NOMO-1 treated with DMSO at 0.1 percent for 48 hours (cell line): ENCODE measurements around the gene CCDC40.
"Not testable (repeated sequence)": the region's sequence is repeated elsewhere in the genome, so short reads cannot be mapped to it uniquely, and the experiment has no call there.

Experiments
- DNase-seq: peaks from one replicate; lab custom pipeline; 2025; ENCODE audit not compliant: unreplicated experiment; lab: John Stamatoyannopoulos, UW

Gene CCDC40

DNA sequence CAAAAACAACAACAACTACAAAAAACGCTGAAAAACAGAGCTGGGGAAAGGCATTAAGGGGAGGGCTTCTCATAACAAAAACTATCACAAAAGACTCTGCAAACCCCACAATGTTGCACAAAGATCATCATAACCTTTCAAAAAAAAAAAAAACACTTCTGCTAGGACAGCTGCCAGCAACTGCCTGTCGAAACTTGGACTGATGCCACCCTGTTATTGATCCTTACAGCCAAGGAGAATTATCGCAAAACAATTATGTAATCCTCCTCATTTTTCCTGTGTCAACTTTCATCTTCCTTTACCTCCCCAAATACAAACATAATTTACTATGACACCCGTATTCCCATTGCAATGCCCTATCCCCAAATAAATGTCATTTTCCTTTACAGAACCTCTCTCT lies 9.3 kb downstream of the CCDC40 start:
- no peak for DNase-seq

GRCh38 chr17:80046709-80047108 lies 10.3 kb downstream of the CCDC40 start:
- not testable (repeated sequence) for DNase-seq

DNA sequence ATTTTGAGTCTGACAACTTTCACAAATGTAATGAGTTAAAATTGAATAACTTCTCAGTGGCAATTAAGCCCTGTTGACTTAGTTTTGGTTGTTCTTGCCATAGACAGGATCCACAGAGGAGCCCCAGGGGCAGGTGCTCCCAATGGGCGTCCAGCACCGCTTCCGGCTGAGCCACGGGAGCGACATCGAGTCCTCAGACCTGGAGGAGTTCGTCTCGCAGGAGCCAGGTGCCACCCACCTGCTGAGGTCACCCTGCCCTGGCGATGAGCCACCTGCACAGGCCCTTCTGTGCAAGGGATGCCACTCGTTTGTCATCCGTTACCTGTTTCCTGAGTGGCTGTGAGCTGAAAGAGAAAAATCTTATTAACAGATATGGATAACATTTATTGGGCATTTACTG lies 10.7 kb downstream of the CCDC40 start:
- DNase-seq, result no peak

DNA sequence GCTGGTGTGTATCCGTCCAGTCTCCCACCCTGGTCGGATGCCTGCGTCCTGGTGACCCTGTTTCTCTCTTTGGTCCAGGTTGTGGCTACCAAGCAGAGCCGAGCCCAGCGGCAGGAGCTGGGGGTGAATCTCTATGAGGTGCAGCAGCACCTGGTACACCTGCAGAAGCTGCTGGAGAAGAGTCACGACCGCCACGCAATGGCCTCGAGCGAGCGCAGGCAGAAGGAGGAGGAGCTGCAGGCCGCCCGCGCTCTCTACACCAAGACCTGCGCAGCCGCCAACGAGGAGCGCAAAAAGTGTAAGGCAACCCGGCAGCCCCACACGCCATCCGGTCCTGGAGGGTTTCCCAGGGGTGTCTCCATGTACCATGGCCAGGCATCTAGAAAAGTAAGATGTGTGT lies 13.5 kb downstream of the CCDC40 start:
- DNase-seq, result no peak

DNA sequence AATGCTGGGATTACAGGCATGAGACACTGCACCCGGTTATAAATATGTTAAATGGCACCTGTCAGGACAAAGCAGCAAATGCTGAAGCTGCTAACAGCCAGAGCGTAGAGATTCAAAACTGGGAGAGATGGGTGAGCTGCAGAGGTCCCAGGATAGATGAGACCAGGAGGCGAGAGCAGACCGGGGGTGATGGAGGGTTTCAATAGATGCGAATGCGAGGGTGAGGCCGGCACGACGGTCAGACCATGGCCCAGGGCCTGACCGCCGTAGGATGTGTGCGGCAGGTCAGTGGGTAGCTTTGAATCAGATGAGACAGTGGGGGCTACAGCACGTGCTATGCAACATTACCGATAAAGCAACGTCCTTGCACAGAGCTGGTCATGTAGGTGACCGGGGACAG lies 14.3 kb downstream of the CCDC40 start:
- DNase-seq, result no peak

DNA sequence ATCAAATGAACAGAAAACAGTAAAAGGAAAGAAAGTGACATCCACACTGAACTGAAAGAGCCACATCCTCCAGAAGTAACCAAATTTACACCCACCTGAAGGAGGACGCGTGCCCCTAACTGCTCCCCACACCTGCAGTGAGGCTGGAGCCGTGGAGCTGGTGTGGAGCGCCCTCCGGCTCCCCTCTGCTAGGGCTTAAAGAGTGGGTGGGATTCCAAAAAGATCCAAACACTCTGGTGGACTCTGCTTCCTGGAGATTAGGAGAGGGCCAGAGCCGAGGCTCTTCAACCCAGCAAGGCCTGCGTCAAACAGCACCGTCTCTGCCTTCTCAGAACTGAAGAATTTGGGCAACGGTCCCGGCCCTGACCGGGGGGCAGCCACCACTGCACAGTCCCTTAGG lies 15.2 kb downstream of the CCDC40 start:
- DNase-seq, result no peak

DNA sequence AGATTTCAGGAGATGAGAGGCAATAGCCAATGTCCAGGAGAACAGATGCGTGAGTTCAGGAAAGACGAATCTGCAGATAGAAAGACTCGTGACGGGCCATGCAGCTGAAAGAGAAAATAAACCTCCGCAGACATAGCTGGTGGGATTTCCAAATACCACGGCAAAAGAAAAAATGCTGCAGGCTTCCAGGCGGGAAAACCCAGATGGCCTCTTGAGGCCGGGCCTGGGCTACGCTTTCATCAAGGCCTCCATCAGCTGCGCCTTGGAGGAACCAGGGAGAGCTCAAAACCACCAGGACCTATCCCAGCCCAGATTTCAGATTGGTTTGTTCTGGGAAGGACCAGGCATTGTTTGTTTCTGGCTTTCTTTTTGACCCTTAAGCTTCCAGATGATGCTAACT lies 16.7 kb downstream of the CCDC40 start:
- no peak for DNase-seq

DNA sequence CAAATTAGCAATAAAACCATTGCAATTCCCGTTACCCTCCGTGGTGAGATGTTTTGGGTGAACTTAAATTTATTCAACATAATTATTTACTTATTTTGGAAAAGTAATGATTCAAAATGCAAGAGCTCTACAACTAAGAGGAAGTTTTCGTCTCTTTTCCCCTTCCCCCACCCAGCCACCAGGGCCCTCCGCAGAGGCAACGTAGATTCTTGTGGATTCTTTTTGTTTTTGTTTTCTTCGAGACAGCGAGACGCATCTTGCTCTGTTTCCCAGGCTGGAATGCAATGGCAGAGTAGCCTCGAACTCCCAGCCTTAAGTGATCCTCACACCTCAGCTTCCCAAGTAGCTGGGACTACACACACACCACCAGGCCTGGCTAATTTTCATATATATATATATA lies 19.2 kb downstream of the CCDC40 start:
- no peak for DNase-seq

GRCh38 chr17:80058311-80058955 lies 22.0 kb downstream of the CCDC40 start:
- no peak for DNase-seq

- no peak for DNase-seq
These were observed 24.2 kb downstream of the CCDC40 start for GRCh38 chr17:80060644-80061043.

GRCh38 chr17:80061421-80061820 lies 25.0 kb downstream of the CCDC40 start:
- DNase-seq, result no peak

DNA sequence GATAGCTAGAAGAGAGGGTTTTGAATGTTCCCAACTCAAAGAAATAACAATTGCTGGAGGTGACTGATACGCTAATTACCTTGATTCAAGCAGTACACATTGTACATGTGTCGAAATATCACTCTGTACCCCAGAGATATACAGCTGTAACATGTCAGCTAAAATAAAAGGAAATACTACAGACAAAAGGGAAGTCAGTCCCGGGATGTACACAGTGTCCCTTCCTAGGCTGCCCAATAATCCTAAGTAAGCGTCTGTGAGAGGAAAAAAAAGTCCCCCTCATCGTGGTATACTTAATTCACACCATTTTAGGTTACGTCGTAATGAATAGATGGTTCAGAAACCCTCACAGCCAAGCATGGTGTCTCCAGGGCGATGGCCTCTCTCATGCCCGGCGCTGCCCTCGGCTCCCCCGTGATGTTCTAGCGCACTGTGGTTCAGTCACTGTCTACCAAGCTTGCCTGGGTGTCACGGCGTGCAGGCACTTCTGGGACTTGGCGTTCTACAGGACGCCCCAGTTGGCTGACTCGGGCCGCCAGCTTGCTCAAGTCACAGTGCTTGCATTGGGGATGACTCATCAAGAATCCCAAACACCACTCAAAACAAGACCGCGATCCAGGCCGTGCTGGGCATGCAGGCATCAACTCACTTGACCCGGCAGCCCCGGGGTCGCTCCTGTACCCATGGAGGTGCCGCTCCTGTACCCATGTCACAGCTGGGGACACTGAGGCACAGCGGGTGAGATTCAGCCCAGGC lies 27.6 kb downstream of the CCDC40 start:
- peak; percentile 34 for DNase-seq

GRCh38 chr17:80064696-80065095 lies 28.3 kb downstream of the CCDC40 start:
- no peak for DNase-seq

GRCh38 chr17:80065478-80066170 lies 29.2 kb downstream of the CCDC40 start:
- DNase-seq, result no peak

- no peak for DNase-seq
These were observed 31.0 kb downstream of the CCDC40 start for GRCh38 chr17:80067393-80067986.

GRCh38 chr17:80068301-80069222 lies 32.1 kb downstream of the CCDC40 start:
- DNase-seq, result no peak

- DNase-seq, result no peak
These were observed 34.1 kb downstream of the CCDC40 start for GRCh38 chr17:80070375-80071115.

DNA sequence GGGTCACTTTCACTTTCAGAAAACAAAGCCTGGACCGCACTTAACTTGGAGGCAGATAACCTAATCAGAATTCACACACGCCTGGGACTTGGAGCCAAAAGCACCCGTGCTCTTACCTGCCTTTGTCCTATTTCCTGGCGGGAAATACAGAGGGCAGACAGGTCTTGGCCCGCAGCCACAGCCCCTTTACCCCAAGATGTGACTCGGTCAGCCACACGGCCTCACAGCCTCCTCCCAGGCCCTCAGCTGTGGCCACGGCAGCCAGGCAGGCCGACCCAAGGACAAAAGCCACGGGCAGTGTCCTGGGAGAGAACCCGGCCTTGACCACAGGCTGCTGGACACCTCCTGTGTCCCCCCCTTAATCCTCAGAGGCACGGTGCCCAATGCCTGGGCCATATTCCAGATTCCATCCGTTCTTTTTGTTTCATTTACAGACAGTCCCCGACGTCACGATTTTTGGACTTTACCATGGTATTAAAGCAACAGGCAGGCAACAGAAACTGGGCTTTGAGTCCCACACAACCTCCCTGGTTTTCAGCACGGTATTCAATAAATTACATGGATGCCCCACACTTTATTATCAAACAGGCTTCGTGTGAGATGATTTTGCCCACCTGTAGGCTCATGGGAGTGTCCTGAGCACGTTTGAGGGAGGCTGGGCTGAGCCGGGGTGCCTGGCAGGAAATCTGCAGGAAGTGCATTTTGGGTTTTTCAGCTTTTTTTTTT lies 34.8 kb downstream of the CCDC40 start:
- no peak for DNase-seq

- DNase-seq, result no peak
These were observed 36.0 kb downstream of the CCDC40 start for GRCh38 chr17:80072410-80072809.
